HG02852 (cell line): ENCODE results near the gene TEX19.
A peak's percentile ranks its signal among the peaks of the same experiment; 100 is the strongest.

Experiments used
- ATAC-seq: cut with Tn5 transposase; IDR thresholded peaks from one replicate; pipeline ENCODE4 v1.9.1; 2021; ENCODE audit warnings: mild to moderate bottlenecking, moderate library complexity; ENCODE audit not compliant: unreplicated experiment

The TEX19 gene

GRCh38 chr17:82388223-82388921 is 29.3 kb downstream of the TEX19 start:
- no peak for ATAC-seq

GRCh38 chr17:82388922-82389283 is 29.9 kb downstream of the TEX19 start:
- no peak for ATAC-seq

- no peak for ATAC-seq
Measured at GRCh38 chr17:82389379-82389778, 30.3 kb downstream of the TEX19 start.

GRCh38 chr17:82390015-82390859 is 31.2 kb downstream of the TEX19 start:
- ATAC-seq: no peak

GRCh38 chr17:82390860-82391435 is 31.9 kb downstream of the TEX19 start:
- ATAC-seq: no peak

- no peak for ATAC-seq
Measured at GRCh38 chr17:82391496-82392066, 32.5 kb downstream of the TEX19 start.

GRCh38 chr17:82392209-82392920 is 33.3 kb downstream of the TEX19 start:
- no peak for ATAC-seq

- no peak for ATAC-seq
Measured at GRCh38 chr17:82392941-82393340, 33.9 kb downstream of the TEX19 start.

GRCh38 chr17:82394278-82394677 is 35.2 kb downstream of the TEX19 start:
- ATAC-seq: no peak

- no peak for ATAC-seq
Measured at GRCh38 chr17:82396601-82397435, 37.8 kb downstream of the TEX19 start.

GRCh38 chr17:82397449-82398335 is 38.6 kb downstream of the TEX19 start:
- no peak for ATAC-seq

GRCh38 chr17:82399041-82399441 is 40.0 kb downstream of the TEX19 start:
- ATAC-seq: no peak

GRCh38 chr17:82399601-82400101 is 40.6 kb downstream of the TEX19 start:
- ATAC-seq: no peak

GRCh38 chr17:82400206-82400605 is 41.2 kb downstream of the TEX19 start:
- no peak for ATAC-seq

GRCh38 chr17:82400830-82401229 is 41.8 kb downstream of the TEX19 start:
- ATAC-seq: peak; percentile 55

- ATAC-seq: no peak
Measured at GRCh38 chr17:82402865-82403264, 43.8 kb downstream of the TEX19 start.

- ATAC-seq: no peak
Measured at GRCh38 chr17:82403662-82404660, 44.9 kb downstream of the TEX19 start.

GRCh38 chr17:82405051-82405450 is 46.0 kb downstream of the TEX19 start:
- no peak for ATAC-seq
